ENCODE measurements around the gene HPSE2.
"Not testable (repeated sequence)": the region's sequence is repeated elsewhere in the genome, so short reads cannot be mapped to it uniquely, and the experiment has no call there.

The HPSE2 gene

DNA sequence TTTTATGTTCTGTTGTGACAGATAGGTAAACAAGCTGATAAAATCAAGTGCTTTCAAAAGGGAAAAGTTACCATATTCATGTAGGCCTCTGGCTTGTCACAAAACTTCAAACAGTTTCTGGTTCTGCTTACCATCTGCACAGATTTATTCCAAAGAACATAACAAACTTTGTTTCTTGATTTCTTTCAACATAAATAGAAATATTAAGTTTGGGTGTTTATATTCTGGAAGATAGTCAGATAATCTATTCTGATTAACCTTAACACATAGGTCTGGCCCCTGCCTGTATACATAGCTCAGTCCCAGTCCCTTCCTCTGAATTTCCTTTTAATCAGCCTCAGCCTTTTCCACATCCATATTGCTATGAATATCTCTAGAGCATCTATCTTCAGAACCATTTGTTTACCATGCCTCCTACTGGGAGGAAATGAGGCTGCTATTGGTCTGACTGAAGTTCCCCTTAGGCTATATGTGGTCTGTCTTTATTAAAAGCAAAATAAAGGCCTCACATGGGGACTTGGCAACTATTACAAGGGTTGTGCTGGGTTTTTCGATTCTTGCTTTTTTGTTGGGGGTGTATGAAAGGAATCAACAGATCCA is 319.0 kb downstream of the HPSE2 start:
- no peak for DNase-seq

DNA sequence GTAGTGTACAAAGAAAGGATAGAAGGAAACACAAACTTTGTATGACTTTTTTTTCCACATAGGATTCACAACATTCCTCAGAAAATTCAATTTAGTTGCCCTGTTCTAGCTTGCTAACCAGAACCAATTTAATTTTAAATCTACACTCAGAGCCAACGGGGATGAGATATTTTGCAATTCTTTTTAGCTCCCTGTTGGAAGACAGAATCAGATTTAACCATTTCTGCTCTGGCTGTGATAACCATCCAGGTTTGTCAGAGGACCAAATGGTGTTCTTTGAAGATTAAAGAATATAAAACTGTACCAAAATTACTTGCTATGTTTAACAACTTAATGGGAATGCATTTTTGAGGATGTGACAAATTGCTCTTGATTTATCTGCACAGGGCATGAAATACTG is 319.7 kb downstream of the HPSE2 start:
- DNase-seq: no peak

DNA sequence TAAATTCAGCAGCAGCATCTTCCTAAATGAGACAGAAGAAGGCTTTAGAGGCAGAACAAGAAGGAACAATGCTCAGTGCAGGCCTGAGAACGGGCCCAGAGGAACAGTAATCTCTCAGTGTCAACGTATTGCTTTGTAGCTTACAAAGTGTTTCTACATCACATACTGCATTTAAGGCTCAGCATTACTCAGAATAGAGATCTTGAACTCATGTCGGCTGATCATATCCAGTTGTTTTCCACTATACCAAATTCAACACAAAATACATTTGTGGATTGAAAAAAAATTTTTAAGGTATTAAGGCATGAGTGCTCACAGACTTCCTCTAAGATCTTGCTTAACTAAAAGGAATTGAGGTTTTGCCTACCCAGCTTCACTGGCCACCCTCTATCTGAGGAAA is 325.1 kb downstream of the HPSE2 start:
- no peak for DNase-seq

DNA sequence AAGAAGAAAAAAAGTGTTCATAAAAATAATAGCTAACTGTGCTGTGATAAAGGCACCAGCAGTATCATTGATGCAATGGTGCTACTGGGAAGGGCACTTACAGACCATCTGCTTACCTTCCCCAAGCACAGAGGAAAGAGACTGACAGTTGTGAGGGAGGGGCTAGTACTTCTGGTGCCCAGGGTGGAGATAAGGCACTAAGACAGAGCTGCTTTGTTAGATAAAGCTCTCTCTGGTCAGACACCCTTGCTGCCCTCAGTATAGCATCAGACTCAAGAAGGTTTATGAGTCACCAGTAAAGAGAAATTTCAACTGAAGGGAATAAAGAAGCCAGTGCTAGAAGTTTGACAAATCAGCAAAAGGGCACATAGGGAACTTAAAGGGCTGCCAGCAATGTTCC is 325.6 kb downstream of the HPSE2 start:
- DNase-seq: no peak

DNA sequence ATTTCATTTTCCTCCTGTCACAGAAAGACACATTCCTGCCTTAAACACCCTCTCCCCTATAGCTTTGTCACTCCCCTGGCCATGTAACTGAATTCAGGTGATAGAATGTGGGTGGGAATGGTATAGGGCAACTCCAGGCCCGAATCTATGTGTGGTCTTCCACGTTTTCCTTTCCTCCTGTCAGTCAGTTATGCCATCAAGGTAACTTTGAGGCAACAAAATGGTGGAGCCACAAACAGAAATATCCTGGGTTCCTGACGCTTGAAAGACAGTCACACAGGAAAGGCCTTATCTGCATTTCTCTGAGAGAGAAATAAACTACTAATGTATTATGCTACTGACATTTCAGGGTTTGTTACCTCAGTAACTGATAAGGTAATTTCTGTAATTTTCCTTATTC is 326.8 kb downstream of the HPSE2 start:
- DNase-seq: no peak

DNA sequence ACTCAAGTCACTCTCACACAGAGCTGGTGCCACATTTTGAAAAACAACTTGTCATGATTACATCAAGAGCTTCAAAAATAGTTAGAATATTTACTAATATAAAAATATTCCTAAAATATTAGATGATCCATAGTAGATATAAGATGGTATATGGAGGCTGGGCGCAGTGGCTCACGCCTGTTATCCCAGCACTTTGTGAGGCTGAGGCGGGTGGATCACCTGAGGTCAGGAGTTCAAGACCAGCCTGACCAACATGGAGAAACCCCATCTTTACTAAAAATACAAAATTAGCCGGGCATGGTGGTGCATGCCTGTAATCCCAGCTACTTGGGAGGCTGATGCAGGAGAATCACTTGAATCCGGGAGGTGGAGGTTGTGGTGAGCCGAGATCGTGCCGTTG is 327.4 kb downstream of the HPSE2 start:
- DNase-seq: not testable (repeated sequence)

DNA sequence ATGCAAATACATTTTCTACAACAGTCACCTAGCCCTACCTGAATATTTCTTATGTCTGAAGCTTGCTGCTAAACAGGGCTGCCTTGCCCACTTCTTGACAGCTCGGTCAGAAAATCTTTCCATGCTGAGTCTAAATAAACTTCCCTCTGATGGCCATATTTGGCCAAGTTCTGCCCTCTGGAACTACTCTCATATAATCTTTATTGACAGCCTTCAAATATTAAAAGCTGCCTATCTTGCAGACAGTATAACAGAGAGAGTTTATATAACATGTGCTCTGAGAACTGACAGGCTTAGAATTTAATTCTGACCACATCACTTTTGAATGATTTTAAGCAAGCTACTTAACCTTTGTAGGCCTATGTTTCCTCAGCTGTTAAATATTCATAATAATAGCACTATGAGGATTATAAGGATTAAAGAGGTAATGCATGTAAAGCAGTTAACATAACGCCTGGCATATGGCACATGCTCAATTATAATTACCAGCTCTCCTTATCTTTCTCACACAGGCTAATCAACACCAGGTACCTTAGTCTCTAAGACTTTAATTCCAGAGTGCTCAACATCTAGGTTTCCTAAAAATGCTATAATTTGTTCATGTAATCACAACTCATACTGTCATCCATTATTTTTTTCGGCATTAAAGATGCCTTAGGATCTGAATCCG is 334.1 kb downstream of the HPSE2 start:
- DNase-seq: no peak

DNA sequence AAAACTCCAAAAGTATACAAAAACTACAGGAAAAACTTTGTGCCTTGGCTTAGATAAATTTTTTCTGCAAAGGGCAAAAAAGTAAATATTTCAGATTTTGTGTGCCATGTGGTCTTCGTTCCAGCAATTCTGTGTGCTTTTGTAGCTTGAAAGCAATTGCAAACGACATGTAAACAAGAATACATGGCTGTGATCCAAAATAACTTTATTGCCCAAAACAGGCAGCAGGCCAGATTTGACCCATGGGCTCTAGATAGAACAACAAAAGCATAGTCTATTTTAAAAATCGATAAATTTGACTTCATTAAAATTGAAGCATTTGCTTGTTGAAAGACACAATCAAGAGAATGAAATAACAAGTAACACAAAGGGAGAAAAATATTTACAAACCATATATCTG is 336.6 kb downstream of the HPSE2 start:
- no peak for DNase-seq

DNA sequence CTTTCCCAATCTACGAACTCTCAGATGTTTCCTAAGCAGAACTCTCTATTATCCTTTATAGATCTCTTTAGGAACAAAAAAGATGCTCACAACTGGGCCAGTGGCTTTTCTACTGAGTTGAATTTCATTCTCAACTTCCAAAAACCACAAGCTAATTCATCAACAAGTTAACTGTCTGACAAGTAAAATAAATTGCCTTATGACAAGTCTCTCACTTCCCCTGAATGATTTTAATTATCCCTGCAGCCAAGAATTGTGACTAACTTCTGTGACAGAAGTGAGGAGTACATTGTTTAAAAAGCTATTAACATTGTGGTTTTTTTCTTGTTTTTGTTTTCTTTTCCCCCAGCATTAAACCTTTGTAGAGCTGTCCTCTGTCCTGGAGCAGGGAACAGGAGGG is 343.1 kb downstream of the HPSE2 start:
- no peak for DNase-seq

DNA sequence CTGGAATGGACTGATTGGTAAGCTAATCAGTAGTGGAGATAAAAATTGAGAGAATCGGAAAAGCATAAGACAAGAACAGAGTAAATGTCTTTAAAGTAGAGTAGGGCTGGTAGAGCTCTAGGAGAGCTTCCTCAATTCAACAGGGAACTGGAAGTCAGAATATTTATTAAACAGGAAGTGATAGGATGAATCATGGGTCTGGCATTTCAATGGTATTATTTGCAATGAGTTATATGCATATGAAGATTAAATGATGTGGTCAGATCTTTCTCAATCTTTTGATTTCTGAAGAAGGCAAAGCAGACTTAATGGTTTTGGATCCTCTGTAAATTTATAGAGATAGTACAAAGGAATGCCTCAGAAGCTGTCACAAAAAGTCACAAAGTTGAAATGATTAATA is 349.0 kb downstream of the HPSE2 start:
- no peak for DNase-seq

DNA sequence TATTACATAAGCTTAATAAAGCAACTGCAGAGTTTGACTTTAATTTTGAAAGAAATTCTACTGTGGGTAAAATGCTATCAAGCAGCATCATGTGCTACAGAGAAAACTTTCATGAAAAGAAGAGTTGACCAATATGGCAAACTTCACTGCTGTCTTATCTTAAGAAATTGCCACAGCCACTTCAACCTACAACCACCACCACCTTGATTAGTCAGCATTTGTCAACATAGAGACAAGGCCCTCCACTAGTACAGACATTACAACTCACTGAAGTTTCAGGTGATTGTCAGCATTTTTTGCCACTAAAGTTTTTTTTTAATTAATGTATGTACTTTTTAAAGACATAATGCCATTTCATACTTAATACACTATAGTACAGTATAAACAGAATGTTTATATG is 350.3 kb downstream of the HPSE2 start:
- no peak for DNase-seq

DNA sequence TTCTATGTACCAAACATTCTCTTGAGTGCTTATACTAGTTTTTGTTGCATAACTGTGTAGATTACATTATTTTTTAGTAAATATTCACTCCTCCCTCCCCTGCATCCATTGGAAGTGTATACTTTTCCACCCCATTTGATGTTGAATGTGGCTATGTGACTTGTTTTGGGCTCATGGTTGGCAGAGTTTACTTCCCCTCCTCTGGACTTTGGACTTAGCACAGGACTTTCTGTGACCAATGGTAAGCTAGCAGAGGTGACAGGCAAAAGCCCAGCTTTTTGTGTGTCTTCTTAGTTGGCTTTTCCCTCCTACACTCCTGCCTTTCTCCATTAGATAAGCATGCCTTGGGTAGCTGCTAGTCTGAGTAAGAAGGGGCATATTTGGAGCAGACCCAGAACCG is 353.9 kb downstream of the HPSE2 start:
- DNase-seq: no peak

DNA sequence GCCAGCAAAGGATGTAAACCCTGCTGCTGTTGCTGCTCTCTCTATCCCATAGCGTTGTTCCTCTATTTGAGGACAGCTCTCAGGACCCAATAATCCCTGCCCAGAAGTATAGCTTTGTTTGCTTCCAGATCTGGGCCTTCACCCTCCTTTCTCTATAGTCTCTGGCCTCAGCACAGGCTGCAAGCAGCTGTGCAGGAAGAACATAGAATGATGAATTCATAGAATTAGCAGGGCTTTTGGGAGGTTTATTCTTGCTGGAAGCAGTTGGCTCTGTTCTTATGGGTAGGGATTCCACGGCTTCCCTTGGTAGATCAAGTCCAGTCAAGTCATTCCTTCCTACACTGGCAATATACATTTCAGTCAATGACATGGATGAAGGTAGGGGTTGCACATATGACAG is 354.7 kb downstream of the HPSE2 start:
- DNase-seq: no peak

DNA sequence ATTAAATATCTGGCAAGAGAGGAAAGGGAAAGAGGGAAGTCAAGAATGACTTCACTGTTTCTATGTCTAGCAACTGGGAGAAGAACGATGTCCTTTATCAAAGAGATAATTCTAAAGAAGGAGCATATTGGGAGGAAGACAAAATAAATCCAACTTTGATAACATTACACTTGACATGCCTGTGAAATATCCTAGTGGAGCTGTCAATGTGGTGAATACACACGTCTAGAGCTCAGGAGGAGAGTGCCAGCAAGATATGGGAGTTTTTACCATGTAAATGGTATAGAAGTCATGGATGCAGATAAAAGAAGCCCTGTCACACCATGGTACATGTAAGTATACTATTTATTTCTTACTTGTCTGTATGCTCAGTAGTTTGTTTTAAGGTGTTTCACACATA is 356.7 kb downstream of the HPSE2 start:
- no peak for DNase-seq

DNA sequence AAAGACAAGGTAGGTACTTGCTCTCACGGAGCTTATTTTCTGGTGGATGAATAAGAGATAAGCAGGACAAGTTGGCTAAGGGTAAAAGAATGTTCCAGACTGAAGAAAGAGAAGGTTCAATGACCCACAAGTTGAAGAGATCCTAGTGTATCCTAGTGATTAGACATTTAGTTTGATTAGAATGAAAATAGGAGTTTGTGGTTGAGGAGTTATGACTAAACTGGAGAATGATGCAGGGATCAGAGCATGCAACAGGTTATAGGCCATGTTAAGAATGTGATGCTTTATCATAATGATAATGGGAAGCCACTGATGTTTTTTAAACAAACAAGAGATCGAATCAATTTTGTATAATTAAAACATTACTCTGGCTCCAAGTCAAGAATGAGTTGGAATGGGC is 357.2 kb downstream of the HPSE2 start:
- no peak for DNase-seq

DNA sequence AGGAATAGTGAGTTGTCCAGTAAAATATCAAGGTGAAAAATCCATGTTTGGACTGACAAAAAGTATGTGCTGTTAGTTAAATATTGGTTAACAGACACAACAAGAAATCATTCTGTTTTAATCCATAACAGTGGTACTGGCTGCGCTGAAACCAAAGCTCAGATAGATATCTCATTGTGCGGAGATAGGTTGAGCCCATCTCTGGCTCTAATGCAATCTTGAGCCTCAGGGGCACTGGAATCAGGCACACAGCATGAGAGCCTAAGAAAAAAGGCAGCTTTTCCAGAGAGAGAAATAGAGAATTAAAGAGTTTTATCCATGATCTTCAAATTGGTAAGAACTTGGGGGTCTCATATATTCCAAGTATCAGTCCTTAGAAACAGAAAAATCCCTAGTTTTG is 373.7 kb downstream of the HPSE2 start:
- no peak for DNase-seq

DNA sequence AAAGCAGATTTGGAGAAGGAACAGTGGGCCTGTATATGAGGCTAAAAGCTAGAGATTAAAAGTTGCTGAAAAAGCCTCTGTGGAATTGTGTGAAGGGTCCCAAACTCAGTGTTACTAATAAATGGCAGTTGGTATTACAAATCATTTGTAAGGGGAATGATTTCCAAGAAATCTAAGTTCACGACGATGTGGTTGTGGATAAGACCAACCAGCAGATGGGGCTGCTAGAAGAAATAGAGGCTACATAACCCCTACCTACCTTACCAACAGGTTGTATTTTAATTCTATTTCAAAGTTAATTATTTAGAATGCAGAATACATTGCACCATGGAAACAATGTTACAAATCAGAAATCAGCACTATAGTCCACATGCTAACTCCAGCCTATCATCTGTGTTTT is 377.1 kb downstream of the HPSE2 start:
- DNase-seq: no peak

DNA sequence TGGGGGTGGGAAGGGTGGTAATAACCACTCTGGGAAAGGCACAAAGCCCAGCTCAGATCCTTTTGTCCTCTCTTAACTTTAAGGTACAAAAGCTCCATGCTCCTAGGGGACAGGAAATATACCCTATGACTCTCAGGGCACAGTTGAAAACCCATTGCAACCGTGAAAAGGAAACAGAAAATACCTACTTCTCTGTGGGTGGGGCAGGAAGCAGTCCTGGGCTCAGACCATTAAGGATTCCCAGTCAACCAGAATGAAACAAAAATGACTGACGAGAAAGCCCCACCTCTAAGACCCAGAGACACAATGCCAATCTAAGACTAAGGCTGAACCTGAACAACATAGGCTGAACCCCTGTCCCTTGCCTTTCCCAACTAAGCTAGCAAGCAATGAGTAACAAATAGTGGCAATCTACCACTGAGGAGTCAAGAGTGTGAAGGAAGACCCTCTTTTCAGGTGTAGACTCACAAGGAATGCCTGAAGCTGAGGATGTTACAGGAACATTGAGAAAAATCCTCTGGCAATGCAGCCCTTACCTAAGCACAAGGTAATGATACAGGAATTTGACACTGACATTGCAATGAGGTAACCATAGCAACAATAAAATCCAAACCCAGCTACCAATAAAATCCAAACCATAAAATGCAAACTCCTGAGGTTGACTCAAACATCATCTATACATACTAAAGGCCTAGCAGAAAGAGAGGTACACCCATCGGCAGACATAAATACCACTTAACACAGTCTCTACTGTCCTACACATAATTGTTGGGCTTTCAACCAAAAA is 380.1 kb downstream of the HPSE2 start:
- DNase-seq: no peak

DNA sequence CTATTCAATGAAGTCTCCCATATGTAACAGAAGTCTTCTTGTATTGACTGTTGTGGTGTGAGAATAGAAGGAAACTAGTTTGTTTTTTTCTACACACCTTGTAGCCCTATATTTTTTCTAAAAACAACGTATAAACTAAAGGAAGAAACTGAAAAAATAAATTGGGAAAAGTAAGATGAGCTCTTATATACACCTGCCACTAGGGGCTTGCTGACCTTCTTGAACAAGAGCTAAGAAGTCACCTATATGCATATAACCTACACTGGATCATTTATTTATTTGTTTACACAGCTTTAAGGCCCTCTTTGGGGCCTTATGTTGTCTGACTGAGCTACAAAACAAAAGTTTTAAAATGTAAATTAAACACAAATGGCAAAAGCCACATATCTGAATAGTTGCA is 383.0 kb downstream of the HPSE2 start:
- no peak for DNase-seq

DNA sequence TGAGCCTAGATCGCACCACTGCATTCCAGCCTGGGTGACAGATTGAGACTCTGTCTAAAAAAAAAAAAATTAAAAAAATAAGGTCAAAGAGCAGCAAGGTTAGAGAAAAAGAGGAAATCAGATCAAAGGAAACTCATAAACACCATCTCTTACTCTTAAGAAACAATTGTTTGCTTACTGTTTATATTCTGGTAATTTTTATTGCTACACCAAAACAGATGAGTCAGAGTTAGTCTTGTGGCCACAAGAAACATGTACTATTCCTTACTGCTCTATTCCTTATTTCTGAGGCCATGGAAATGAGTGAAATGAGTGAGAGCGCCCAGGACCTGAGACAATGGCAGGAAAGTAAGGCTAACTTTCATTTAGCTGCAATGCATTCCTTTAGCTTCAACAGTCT is 387.3 kb downstream of the HPSE2 start:
- DNase-seq: no peak

DNA sequence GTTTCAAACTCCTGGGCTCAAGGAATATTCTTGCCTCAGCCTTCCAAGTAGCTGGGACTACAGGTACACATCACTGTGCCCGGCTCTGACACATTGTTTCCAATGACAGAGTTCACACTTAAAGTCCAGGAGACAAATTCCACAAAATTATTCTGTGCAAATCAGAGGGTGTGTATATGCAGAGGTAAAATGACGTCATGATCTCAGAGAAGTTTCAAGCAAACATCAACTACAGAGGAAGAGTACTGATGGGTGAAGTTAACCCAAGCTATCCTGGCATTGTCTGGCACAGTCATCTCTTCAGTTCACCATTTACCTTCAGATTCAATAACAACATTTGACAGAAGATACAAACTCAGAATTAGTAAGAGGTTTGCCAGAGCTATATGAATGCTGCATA is 388.9 kb downstream of the HPSE2 start:
- no peak for DNase-seq

DNA sequence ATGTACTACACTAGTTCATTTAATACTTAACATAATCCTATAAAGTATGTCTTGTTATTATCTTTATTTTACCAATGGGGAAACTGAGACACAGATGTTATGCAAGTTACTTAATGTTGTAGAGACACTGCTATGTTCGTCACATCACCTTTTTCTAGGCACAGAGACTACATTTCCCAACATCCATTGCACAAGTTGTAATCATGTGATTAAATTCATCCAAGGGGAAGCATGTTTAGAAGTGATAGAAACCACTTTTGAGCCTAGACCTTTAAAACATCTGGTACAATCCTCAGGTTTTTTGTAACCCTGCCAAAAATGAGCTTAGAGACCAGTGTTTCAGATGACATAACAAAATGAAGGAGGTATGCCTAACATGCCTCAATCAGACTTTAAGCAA is 402.1 kb downstream of the HPSE2 start:
- DNase-seq: no peak

DNA sequence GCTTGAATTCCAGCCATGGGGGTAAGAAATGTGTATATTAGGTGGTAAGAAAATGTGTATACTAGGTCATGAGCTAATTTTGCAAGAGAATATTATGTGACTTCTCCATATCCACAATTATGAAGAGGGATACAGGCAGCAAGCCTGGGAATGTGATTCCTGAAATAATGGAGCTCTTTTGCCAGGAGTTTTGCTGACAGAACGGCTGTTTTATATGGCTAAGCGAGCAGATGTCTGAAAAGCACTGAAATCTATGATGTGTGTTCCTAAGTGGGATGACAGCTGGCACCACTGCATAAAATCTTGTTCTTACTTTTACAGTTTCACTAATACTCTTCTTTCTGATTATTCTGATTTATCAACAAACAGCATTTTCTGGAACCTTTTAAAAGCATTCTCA is 402.9 kb downstream of the HPSE2 start:
- no peak for DNase-seq

DNA sequence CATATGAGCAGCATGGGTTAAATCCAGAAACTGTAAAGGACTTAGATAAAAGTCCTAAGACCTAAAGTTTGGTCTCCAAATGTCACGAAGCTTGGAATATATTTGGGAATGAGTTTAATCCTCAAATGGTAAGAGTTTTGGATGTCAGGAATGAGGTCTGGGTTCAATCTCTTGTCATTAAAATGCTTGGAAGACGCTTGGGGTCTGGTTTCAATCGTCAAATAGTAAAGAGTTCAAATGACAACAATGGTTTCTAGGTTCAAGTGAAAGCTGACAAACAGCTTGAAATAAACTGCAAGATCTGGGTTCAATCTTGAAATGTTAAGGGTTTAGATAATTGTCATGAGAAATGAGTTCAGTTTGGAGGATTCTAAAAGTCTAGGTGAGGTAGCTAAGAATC is 403.5 kb downstream of the HPSE2 start:
- DNase-seq: no peak

DNA sequence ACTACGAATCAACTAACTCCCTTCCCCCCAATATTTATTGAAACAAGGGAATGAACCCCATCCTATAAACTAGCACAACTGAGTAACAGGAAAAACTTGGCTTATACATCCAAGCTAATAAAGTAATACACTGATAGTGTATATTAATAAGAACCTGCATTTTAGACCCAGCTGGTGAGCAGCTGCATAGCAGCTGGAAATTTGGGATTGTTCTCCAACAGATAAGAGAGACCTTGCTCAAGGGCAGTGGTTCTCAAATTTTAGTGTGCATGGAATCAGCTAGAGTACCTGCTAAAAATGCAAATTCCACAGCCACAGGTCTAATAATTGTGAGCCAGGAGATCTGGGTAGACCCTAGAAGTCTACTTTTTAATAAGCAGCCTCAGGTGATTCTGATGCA is 404.3 kb downstream of the HPSE2 start:
- DNase-seq: no peak

Data from 8988T (cell line).